MM.1S (cell line): ENCODE data around the gene OLFM4.
"Not testable (repeated sequence)": the region's sequence is repeated elsewhere in the genome, so short reads cannot be mapped to it uniquely, and the experiment has no call there.

Experiments
- DNase-seq: peaks from one replicate; pipeline ENCODE4 v3.0.0-alpha.2; 2015
- H2AFZ ChIP-seq: fragments of 300-600 bp; sonication (generic); 2 replicates; pipeline ENCODE4 v1.6.0; 2016; ENCODE audit warnings: antibody characterized with exemption, low read length
- H3F3A ChIP-seq: fragments of 300-600 bp; sonication (generic); 2 replicates; pipeline ENCODE4 v1.6.1; 2016; ENCODE audit warnings: mild to moderate bottlenecking, antibody characterized with exemption, low read length, moderate library complexity, mixed read lengths; ENCODE audit not compliant: insufficient read depth
- H3K27ac ChIP-seq: fragments of 300-600 bp; sonication (generic); 2 replicates; pipeline ENCODE4 v1.5.1; 2016; ENCODE audit warnings: mild to moderate bottlenecking, low read length
- H3K27me3 ChIP-seq: fragments of 300-600 bp; sonication (generic); replicated peaks from 2 replicates; pipeline ENCODE4 v1.6.0; 2016; ENCODE audit warnings: low read length; ENCODE audit not compliant: insufficient read depth
- H3K36me3 ChIP-seq: fragments of 300-600 bp; sonication (generic); replicated peaks from 2 replicates; pipeline ENCODE4 v1.6.1; 2016; ENCODE audit warnings: mild to moderate bottlenecking, low read length, mixed read lengths; ENCODE audit not compliant: insufficient read depth
- H3K4me1 ChIP-seq: fragments of 300-600 bp; sonication (generic); 2 replicates; pipeline ENCODE4 v1.6.1; 2016; ENCODE audit warnings: low read length, mixed read lengths
- H3K4me2 ChIP-seq: fragments of 300-600 bp; sonication (generic); 2 replicates; pipeline ENCODE4 v1.6.0; 2016; ENCODE audit warnings: low read depth, low read length
- H3K4me3 ChIP-seq: fragments of 300-600 bp; sonication (generic); 2 replicates; pipeline ENCODE4 v1.5.1; 2016; ENCODE audit warnings: low read length, mixed read lengths
- H3K79me2 ChIP-seq: fragments of 300-600 bp; sonication (generic); 2 replicates; pipeline ENCODE4 v1.6.1; 2016; ENCODE audit warnings: mixed run types, low read length, mixed read lengths
- H3K9ac ChIP-seq: fragments of 300-600 bp; sonication (generic); 2 replicates; pipeline ENCODE4 v1.6.1; 2016; ENCODE audit warnings: low read length, mixed read lengths
- H3K9me2 ChIP-seq: fragments of 300-600 bp; sonication (generic); replicated peaks from 2 replicates; pipeline ENCODE4 v1.6.1; 2016; ENCODE audit warnings: mild to moderate bottlenecking, low read length, mixed read lengths; ENCODE audit not compliant: insufficient read depth
- H3K9me3 ChIP-seq: fragments of 300-600 bp; sonication (generic); replicated peaks from 2 replicates; pipeline ENCODE4 v1.6.1; 2016; ENCODE audit warnings: mild to moderate bottlenecking, low read length, mixed read lengths; ENCODE audit not compliant: insufficient read depth
- H4K20me1 ChIP-seq: fragments of 300-600 bp; sonication (generic); 2 replicates; pipeline ENCODE4 v1.6.1; 2016; ENCODE audit warnings: mild to moderate bottlenecking, low read length, moderate library complexity, mixed read lengths; ENCODE audit not compliant: insufficient read depth
- CTCF ChIP-seq: fragments of 300-600 bp; sonication (generic); IDR thresholded peaks from 2 replicates; pipeline ENCODE4 v1.5.1; 2016; ENCODE audit warnings: antibody characterized with exemption, low read length, mixed read lengths
- EZH2 ChIP-seq: fragments of 300-600 bp; sonication (generic); optimal IDR thresholded peaks from 2 replicates; pipeline ENCODE3; 2017; ENCODE audit warnings: low read depth, mild to moderate bottlenecking, antibody characterized with exemption, low read length, mixed read lengths
- EZH2phosphoT487 ChIP-seq: fragments of 300-600 bp; sonication (generic); IDR thresholded peaks from 2 replicates; pipeline ENCODE4 v1.6.1; 2018; ENCODE audit warnings: antibody characterized with exemption, low read length

Gene OLFM4

DNA sequence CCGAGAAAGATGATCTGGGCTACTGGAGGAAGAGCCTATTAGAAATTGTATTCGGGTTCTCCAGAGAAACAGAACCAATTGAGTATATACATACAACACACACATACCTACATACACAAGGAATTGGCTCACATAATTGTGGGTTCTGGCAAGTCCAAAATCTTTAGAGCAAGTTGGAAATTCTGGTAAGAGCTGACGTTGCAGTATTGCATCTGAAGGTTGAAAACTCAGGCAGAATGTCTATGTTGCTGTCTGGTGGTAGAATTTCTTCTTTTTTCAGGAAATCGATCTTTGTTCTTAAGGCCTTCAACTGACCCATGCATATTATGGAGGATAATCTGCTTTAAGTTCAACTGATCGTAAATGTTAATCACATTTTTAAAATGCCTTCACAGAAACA is 15.5 kb upstream of the OLFM4 start:
- H3F3A ChIP-seq: no peaks in the 10 kb centered on the region
- peaks cover 4% of the 10 kb centered on the region; the same call in 1 of the 2 replicates for H3K4me1 ChIP-seq
- H2AFZ ChIP-seq: no peak overlapping the region
- H3K27ac ChIP-seq: no peak overlapping the region
- no peaks in the 10 kb centered on the region for H3K9me3 ChIP-seq
- no peaks in the 10 kb centered on the region for H4K20me1 ChIP-seq
- H3K36me3 ChIP-seq: no peaks in the 10 kb centered on the region
- H3K4me3 ChIP-seq: no peak overlapping the region
- no peaks in the 10 kb centered on the region for H3K79me2 ChIP-seq
- H3K27me3 ChIP-seq: no peaks in the 10 kb centered on the region
- no peaks in the 10 kb centered on the region for H3K9me2 ChIP-seq
- no peak overlapping the region for H3K4me2 ChIP-seq
- no peak overlapping the region for H3K9ac ChIP-seq
- TF ChIP-seq CTCF (no peak), EZH2phosphoT487 (no peak), EZH2 (no peak)
- DNase-seq: no peak

GRCh38 chr13:53014018-53014417 is 14.6 kb upstream of the OLFM4 start:
- not testable (repeated sequence) for H3K79me2 ChIP-seq, H2AFZ ChIP-seq, H3K27ac ChIP-seq, H3F3A ChIP-seq, H4K20me1 ChIP-seq, H3K4me1 ChIP-seq, H3K4me3 ChIP-seq, H3K36me3 ChIP-seq, H3K27me3 ChIP-seq, H3K9ac ChIP-seq, H3K9me2 ChIP-seq, H3K9me3 ChIP-seq, H3K4me2 ChIP-seq, DNase-seq

GRCh38 chr13:53014495-53015443 is 13.8 kb upstream of the OLFM4 start:
- no peaks in the 10 kb centered on the region for H4K20me1 ChIP-seq
- peaks cover 4% of the 10 kb centered on the region; the same call in 1 of the 2 replicates for H3K4me1 ChIP-seq

More at GRCh38 chr13:53014495-53015443, 13.8 kb upstream of the OLFM4 start:
- Histone ChIP-seq H2AFZ (no peak overlapping the region), H3K36me3 (no peaks in the 10 kb centered on the region), H3K4me3 (no peak overlapping the region), H3K4me2 (no peak overlapping the region), H3K79me2 (no peaks in the 10 kb centered on the region), H3K9me2 (no peaks in the 10 kb centered on the region), H3K9me3 (no peaks in the 10 kb centered on the region), H3K9ac (no peak overlapping the region), H3K27ac (no peak overlapping the region), H3K27me3 (no peaks in the 10 kb centered on the region), H3F3A (no peaks in the 10 kb centered on the region)
- TF ChIP-seq EZH2phosphoT487 (no peak), EZH2 (no peak), CTCF (no peak)
- no peak for DNase-seq
